Measurements from ENCODE around the gene RNF114.

Gene RNF114

DNA sequence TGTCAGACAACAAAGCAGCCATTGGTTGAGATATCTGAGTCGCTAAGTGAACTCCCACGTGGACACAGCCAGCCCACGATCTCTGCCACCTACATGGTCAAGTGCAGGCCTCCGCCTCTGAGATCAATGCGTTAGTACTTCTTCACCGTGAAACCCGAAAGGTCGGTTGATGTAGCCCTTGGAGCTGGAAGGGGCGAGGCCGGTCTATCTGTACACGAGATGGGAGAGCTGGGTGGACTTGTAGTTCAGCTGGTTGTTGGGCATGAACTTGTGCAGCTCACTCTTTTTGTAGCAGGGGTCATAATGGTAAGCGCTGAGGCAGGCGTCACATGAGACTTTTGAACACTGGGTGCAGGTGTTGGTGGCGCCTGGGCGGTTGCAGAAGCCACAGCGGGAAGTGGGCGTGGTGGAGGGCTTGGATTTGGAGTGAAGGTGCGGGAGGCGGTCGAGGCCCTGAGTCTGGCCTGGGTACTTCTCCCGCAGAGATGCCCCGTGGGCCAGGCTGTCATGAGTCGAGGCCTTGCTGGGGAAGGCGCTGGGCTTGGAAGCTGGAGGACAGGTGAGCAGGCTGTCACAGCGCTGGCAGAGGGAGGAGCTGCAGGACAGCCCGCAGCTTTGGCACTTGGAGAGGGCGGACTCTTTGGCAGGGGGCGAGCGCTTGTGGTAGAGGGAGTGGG is 30.6 kb upstream of the RNF114 start:
- DNase-seq (ENCODE audit: low spot score) (peak; percentile 83), ATAC-seq (ENCODE audit: low read depth) (no peak)
- Histone ChIP-seq H3K9me3 (ENCODE audit: severe bottlenecking) (no peaks in the 10 kb centered on the region), H3K27me3 (ENCODE audit: insufficient read depth, poor library complexity, severe bottlenecking) (no peaks in the 10 kb centered on the region), H3K4me3 (ENCODE audit: severe bottlenecking) (no peak overlapping the region), H3K27ac (ENCODE audit: poor library complexity, severe bottlenecking) (no peak overlapping the region), H3K4me1 (ENCODE audit: insufficient read depth, poor library complexity, severe bottlenecking) (no peaks in the 10 kb centered on the region), H3K36me3 (ENCODE audit: low read depth) (peaks cover 70% of the 10 kb centered on the region)
- TF ChIP-seq, protein P1, sequence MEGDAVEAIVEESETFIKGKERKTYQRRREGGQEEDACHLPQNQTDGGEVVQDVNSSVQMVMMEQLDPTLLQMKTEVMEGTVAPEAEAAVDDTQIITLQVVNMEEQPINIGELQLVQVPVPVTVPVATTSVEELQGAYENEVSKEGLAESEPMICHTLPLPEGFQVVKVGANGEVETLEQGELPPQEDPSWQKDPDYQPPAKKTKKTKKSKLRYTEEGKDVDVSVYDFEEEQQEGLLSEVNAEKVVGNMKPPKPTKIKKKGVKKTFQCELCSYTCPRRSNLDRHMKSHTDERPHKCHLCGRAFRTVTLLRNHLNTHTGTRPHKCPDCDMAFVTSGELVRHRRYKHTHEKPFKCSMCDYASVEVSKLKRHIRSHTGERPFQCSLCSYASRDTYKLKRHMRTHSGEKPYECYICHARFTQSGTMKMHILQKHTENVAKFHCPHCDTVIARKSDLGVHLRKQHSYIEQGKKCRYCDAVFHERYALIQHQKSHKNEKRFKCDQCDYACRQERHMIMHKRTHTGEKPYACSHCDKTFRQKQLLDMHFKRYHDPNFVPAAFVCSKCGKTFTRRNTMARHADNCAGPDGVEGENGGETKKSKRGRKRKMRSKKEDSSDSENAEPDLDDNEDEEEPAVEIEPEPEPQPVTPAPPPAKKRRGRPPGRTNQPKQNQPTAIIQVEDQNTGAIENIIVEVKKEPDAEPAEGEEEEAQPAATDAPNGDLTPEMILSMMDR (IDR thresholded peaks at IDR 0.05; ENCODE audit: poor library complexity, severe bottlenecking) = no peak

DNA sequence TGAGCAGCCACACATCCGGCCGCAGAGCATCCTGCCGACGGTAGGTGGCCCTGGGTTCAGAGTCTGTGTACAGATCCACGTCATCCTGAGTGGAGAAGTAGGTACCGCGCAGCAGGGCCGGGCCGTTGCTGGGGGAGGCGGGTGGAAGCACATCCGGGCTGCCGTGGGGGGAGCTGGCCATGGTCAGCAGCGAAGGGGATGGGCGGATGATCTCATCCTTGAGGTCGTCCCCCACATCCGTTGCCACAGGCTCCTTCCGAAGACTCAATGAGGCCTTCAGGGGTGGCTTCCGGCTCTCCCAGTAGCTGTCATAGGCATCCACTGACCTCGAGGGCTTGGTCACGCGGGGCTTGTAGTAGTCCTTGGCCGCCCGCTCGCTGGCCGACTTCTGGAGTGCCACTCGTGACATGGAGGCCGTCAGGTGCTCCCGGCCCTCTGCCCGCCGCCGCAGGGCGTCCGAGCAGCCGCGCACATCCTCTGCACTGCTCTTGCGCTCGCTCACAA is 30.0 kb upstream of the RNF114 start:
- DNase-seq (ENCODE audit: low spot score) (peak; percentile 86), ATAC-seq (ENCODE audit: low read depth) (no peak)
- H3K4me1 ChIP-seq (ENCODE audit: insufficient read depth, poor library complexity, severe bottlenecking) = no peaks in the 10 kb centered on the region
- H3K27ac ChIP-seq (ENCODE audit: poor library complexity, severe bottlenecking) = no peak overlapping the region
- H3K36me3 ChIP-seq (ENCODE audit: low read depth) = peaks cover 74% of the 10 kb centered on the region
- H3K9me3 ChIP-seq (ENCODE audit: severe bottlenecking) = no peaks in the 10 kb centered on the region
- no peaks in the 10 kb centered on the region for H3K27me3 ChIP-seq (ENCODE audit: insufficient read depth, poor library complexity, severe bottlenecking)
- TF ChIP-seq, protein P1 (IDR thresholded peaks at IDR 0.05; ENCODE audit: poor library complexity, severe bottlenecking) = no peak
- no peak overlapping the region for H3K4me3 ChIP-seq (ENCODE audit: severe bottlenecking)

DNA sequence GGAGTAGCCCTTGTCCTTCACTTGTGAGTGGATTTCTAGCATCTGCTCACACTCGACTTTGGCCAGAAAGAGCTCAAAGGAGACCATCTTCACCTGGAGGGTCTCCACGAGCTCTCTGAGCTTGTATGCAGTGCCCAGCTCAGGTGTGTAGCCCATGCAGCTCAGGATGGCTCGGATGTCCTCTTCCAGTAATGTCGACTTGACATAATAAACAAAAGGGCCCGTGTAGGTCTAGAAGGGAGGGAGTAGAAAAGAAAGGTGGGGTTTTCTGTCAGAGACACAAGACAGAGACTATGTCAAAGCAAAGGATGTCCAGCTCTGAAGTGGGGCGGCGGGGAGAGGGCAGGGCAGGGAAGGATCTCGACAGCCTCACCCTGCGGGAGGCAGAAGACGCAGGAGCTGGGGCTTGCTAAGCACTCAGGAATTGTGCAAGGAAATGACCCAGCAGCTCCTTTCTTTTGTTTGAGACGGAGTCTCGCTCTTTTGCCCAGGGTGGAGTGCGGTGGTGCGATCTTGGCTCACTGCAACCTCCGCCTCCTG is 29.5 kb upstream of the RNF114 start:
- peaks cover 75% of the 10 kb centered on the region for H3K36me3 ChIP-seq (ENCODE audit: low read depth)
- no peak for ATAC-seq (ENCODE audit: low read depth)

DNA sequence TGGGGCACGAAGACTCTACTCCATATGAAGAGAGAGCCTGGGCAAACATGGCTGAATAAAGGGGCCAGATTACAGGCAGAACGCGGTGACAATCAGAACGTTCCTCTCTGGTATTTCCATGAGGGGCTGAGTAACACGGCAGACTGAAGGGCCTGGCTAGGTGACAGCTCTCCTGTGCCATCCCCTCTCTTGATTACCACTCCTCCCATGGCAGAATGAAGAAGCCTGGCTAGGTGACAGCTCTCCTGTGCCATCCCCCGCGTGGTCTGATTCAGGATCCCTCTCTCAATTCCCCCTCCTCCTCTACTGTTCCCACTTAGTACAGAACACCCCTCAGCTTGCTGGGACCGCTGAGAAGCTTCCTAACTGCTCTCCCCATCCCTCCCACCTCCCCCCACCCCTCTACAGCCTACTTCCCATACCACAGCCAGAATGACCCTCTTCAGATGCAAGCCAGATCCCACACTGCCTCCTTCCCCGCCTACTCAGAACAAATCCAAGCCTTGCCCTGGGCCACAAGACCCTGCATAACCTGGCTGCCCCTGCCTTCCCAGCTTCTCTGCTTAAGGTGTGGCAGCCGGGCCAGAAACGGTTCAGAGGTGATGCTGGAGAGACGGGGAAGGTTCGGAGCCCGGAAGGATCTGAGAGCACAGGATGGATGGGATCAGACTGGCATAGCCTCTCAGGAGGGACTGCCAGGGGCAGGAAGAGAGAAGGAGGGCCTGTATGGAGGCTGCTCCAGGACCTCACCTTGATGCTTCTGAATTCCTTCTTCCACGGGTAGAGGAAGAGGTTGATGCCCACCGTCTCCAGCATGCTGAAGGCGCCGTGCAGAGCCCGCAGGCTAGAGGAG is 28.6 kb upstream of the RNF114 start:
- Histone ChIP-seq H3K4me1 (ENCODE audit: insufficient read depth, poor library complexity, severe bottlenecking) (no peaks in the 10 kb centered on the region), H3K27ac (ENCODE audit: poor library complexity, severe bottlenecking) (no peak overlapping the region), H3K4me3 (ENCODE audit: severe bottlenecking) (no peak overlapping the region), H3K36me3 (ENCODE audit: low read depth) (peaks cover 75% of the 10 kb centered on the region), H3K27me3 (ENCODE audit: insufficient read depth, poor library complexity, severe bottlenecking) (no peaks in the 10 kb centered on the region), H3K9me3 (ENCODE audit: severe bottlenecking) (no peaks in the 10 kb centered on the region)
- DNase-seq (ENCODE audit: low spot score) (no peak), ATAC-seq (ENCODE audit: low read depth) (peak; percentile 6; the same call in 1 of the 3 replicates)
- TF ChIP-seq, protein P1 (IDR thresholded peaks at IDR 0.05; ENCODE audit: poor library complexity, severe bottlenecking) = no peak

More for the DNA sequence above, 29.5 kb upstream of the RNF114 start:
- Histone ChIP-seq H3K4me3 (ENCODE audit: severe bottlenecking) (no peak overlapping the region), H3K9me3 (ENCODE audit: severe bottlenecking) (no peaks in the 10 kb centered on the region), H3K27ac (ENCODE audit: poor library complexity, severe bottlenecking) (no peak overlapping the region), H3K27me3 (ENCODE audit: insufficient read depth, poor library complexity, severe bottlenecking) (no peaks in the 10 kb centered on the region), H3K4me1 (ENCODE audit: insufficient read depth, poor library complexity, severe bottlenecking) (no peaks in the 10 kb centered on the region)
- no peak for DNase-seq (ENCODE audit: low spot score)
- TF ChIP-seq, protein P1 (IDR thresholded peaks at IDR 0.05; ENCODE audit: poor library complexity, severe bottlenecking) = no peak

Data from RWPE2 (cell line).